H1 (cell line): ENCODE data around the gene CDKN1B. TPM values are rescaled to one million over a fixed set of nuclear protein-coding genes. Genes with fewer than 3 reads are reported as not detected.

Source experiments
- CBX8 ChIP-seq: fragments of 300-800, 300-1000 bp; sonication (generic); IDR thresholded peaks from 2 replicates; pipeline ENCODE4 v1.7.1; 2016; ENCODE audit warnings: low read depth, low read length, borderline replicate concordance
- CEBPB ChIP-seq: IDR thresholded peaks from 2 replicates; pipeline ENCODE4 v1.6.1; 2012; ENCODE audit warnings: low read depth, low read length
- CHD2 ChIP-seq: IDR thresholded peaks from 2 replicates; pipeline ENCODE4 v1.6.1; 2012; ENCODE audit warnings: low read length, improper control_type of control experiment
- HDAC6 ChIP-seq: IDR thresholded peaks from one replicate; pipeline ENCODE4 v1.7.1; 2012; ENCODE audit warnings: low read depth, mild to moderate bottlenecking, inconsistent platforms, low read length, moderate library complexity
- JUN ChIP-seq: IDR thresholded peaks from 2 replicates; pipeline ENCODE4 v1.6.1; 2011; ENCODE audit warnings: low read depth, mild to moderate bottlenecking, improper control_type of control experiment, low read length
- RFX5 ChIP-seq: IDR thresholded peaks from 2 replicates; pipeline ENCODE4 v1.6.1; 2011; ENCODE audit warnings: low read depth, low read length, improper control_type of control experiment, borderline replicate concordance
- SRF ChIP-seq: IDR thresholded peaks from 2 replicates; pipeline ENCODE4 v1.6.1; 2011; ENCODE audit warnings: mild to moderate bottlenecking, low read depth, low read length, moderate library complexity
- TEAD4 ChIP-seq: IDR thresholded peaks from 2 replicates; pipeline ENCODE4 v1.6.1; 2012; ENCODE audit warnings: low read depth, low read length, inconsistent platforms, mixed read lengths
- polyA plus RNA-seq, 7 experiments: library from polyadenylated mRNA; depleted of rRNA in 3 of 7; stranded (reverse) in 5 of 7; unstranded in 2 of 7; fragments of >200 nt in 5 of 7; fragments of 200-250 nt in 2 of 7; gene quantifications; 1 replicate in 5 of 7; 2 replicates in 1 of 7; 4 replicates in 1 of 7; pipeline versions ENCODE4 v1.2.1 to v1.2.3, GENCODE V29; 2011 to 2013; ENCODE audit warnings: missing spikeins in 2 of 7, mixed read lengths in 2 of 7
- total RNA-seq: library from RNA; stranded (reverse); fragmentation: NEBNext Ultra II Directional; extraction: Animal tissue kit (Norgen Biotek cat#: 25700); gene quantifications from 2 replicates; pipeline ENCODE4 v1.2.1, GENCODE V29; 2021
- TF ChIP-seq, protein P1 (sequence below): IDR thresholded peaks from 2 replicates; pipeline ENCODE4 v1.6.1; 2011; ENCODE audit warnings: low read depth, mild to moderate bottlenecking, low read length; ENCODE audit not compliant: insufficient read depth

CDKN1B gene
- total and polyA plus RNA-seq, 2 of the 8 experiments (the other 6 are each of a cell fraction or from before 2014, with no cell fraction given) = 6.5 to 27.2 TPM

DNA sequence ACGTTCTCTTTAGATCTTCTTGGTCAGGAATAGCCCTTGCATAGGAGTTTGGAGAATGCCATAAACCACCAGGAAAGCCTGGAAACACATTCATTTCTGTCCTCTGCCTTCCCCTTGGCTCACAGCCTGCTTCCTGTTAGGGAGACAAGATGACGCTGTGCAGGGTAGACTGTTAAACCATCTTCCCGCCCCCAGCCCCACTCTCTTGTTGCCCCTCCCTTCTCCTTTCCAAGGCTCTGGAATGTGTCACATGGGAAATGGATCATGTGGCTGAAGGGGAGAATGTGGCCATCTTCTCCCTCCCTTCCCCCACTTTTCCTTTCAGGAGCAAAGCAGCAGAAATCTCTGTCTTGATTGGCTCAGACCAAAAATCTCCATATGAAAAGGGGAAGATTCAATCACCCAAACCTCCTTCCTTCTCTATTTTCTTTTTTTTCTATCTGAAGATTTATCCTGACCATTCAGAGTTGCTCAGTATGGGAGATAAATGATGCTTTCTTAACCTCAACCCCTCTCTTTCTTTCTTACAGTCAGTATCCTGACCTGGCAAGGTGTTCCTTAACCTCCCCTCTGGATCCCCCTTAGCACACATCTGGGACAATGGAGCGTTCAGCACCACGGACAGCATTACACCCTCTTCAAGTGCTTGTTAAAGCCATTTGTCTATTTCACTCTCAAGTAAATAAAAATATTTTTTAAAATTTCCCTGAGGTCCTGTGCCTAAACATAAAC lies 32.6 kb upstream of the CDKN1B start (continued):
- TF ChIP-seq HDAC6 (no peak), RFX5 (no peak), TEAD4 (peak; percentile 97), CHD2 (peak; percentile 70), JUN (no peak), SRF (no peak), CBX8 (no peak), CEBPB (no peak)
- TF ChIP-seq, protein P1, sequence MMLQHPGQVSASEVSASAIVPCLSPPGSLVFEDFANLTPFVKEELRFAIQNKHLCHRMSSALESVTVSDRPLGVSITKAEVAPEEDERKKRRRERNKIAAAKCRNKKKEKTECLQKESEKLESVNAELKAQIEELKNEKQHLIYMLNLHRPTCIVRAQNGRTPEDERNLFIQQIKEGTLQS = peak; percentile 95
